PC-3 (cell line): ENCODE results near the gene UFC1. TPM values are rescaled to one million over a fixed set of nuclear protein-coding genes. Genes with fewer than 3 reads are reported as not detected.

ENCODE experiments used
- ATAC-seq: fragments of 200-7000 bp; cut with Tn5 transposase; 2 replicates; pipeline ENCODE4 v1.9.1; 2020; ENCODE audit warnings: mild to moderate bottlenecking, moderate library complexity
- BruUV-seq: library from RNA; stranded (reverse); fragments of 400-500 nt; replicated peaks from 2 replicates; lab custom pipeline; 2021; lab: Mats Ljungman, UMichigan
- CTCF ChIA-PET: fragments of 300-600 bp; sonication (Branson Sonifier 250); formaldehyde crosslinking; loops from one replicate; lab custom pipeline; 2022; ENCODE audit warnings: antibody characterized with exemption; lab: Charles Lee
- POLR2A ChIA-PET: fragments of 300-600 bp; sonication (Branson Sonifier 250); formaldehyde crosslinking; loops from one replicate; lab custom pipeline; 2022; ENCODE audit warnings: antibody characterized with exemption; ENCODE audit not compliant: unreplicated experiment; lab: Charles Lee
- DNase-seq: peaks from one replicate; pipeline ENCODE4 v3.0.0-alpha.2; 2015
- H2AFZ ChIP-seq: fragments of 300-600 bp; sonication (generic); 2 replicates; pipeline ENCODE4 v1.6.0; 2016; ENCODE audit warnings: antibody characterized with exemption, low read length
- H3F3A ChIP-seq: fragments of 300-600 bp; sonication (generic); one replicate; pipeline ENCODE4 v1.6.0; 2017; ENCODE audit warnings: antibody characterized with exemption, low read length, control low read depth, mild to moderate bottlenecking; ENCODE audit not compliant: unreplicated experiment
- H3K27ac ChIP-seq: fragments of 300-600 bp; sonication (generic); 2 replicates; pipeline ENCODE4 v1.5.1; 2016; ENCODE audit warnings: mild to moderate bottlenecking, low read length
- H3K27me3 ChIP-seq: fragments of 300-600 bp; sonication (generic); 2 replicates; pipeline ENCODE4 v1.6.1; 2016; ENCODE audit warnings: low read length, mixed read lengths
- H3K36me3 ChIP-seq: fragments of 300-600 bp; sonication (generic); 2 replicates; pipeline ENCODE4 v1.6.1; 2016; ENCODE audit warnings: low read depth, mixed run types, low read length, mixed read lengths
- H3K4me1 ChIP-seq: fragments of 300-600 bp; sonication (generic); 2 replicates; pipeline ENCODE4 v1.5.1; 2016; ENCODE audit warnings: low read length; ENCODE audit not compliant: insufficient read depth
- H3K4me2 ChIP-seq: fragments of 300-600 bp; sonication (generic); 2 replicates; pipeline ENCODE4 v1.6.0; 2016; ENCODE audit warnings: low read length
- H3K4me3 ChIP-seq: fragments of 300-600 bp; sonication (generic); 2 replicates; pipeline ENCODE4 v1.5.1; 2016; ENCODE audit warnings: mild to moderate bottlenecking, low read length, mixed read lengths
- H3K79me2 ChIP-seq: fragments of 300-600 bp; sonication (generic); 2 replicates; pipeline ENCODE4 v1.6.1; 2017; ENCODE audit warnings: low read length, mixed read lengths
- H3K9ac ChIP-seq: fragments of 300-600 bp; sonication (generic); 2 replicates; pipeline ENCODE4 v1.6.0; 2016; ENCODE audit warnings: mild to moderate bottlenecking, low read length
- H3K9me2 ChIP-seq: fragments of 300-600 bp; sonication (generic); replicated peaks from 2 replicates; pipeline ENCODE4 v1.6.1; 2016; ENCODE audit warnings: mixed run types, low read length, mixed read lengths
- H3K9me3 ChIP-seq: fragments of 300-600 bp; sonication (generic); 2 replicates; pipeline ENCODE4 v1.6.1; 2016; ENCODE audit warnings: low read length, mixed read lengths
- H4K20me1 ChIP-seq: fragments of 300-600 bp; sonication (generic); 2 replicates; pipeline ENCODE4 v1.6.1; 2016; ENCODE audit warnings: low read length, mixed read lengths
- EZH2 ChIP-seq: fragments of 300-600 bp; sonication (generic); IDR thresholded peaks from one replicate; pipeline ENCODE4 v1.6.1; 2017; ENCODE audit warnings: antibody characterized with exemption, mild to moderate bottlenecking, low read length; ENCODE audit not compliant: unreplicated experiment
- EZH2phosphoT487 ChIP-seq: fragments of 300-600 bp; sonication (generic); IDR thresholded peaks from 2 replicates; pipeline ENCODE4 v1.6.1; 2018; ENCODE audit warnings: mild to moderate bottlenecking, antibody characterized with exemption, low read length, borderline replicate concordance
- intact Hi-C: fragments of 100-400 bp; cut with micrococcal nuclease; formaldehyde crosslinking; loops from 2 replicates; pipeline ENCODE4 v1.9.0; 2023
- total RNA-seq: library from RNA; depleted of rRNA; stranded (reverse); fragments of >200 nt; gene quantifications from 2 replicates; pipeline ENCODE4 v1.2.3, GENCODE V29; 2014
- TF ChIP-seq, protein P1 (sequence below): fragments of 300-600 bp; sonication (generic); conservative IDR thresholded peaks from 2 replicates; pipeline ENCODE4 v1.5.1; 2017; ENCODE audit warnings: antibody characterized with exemption, low read depth, mild to moderate bottlenecking, low read length

Gene UFC1
- total RNA-seq, 1 experiment from 2014 or later = 113 TPM

DNA sequence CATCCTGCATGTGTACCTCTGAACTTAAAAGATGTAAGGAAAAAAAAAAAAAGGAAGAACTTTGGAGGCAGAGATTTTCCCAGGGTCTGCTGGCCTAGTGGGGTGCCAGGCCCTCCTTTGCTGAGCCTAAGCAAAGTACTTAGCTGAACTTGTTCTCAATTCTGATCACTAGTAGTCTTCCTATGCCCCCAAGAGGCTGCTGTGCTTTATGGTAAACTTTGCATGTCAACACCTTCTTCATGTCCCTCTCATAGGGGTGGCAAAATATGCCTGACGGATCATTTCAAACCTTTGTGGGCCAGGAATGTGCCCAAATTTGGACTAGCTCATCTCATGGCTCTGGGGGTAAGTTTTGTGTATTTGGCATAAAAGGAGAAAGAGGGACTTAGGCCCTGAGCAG, 4.1 kb downstream of the UFC1 start:
- H3K79me2 ChIP-seq = peaks cover 42% of the 10 kb centered on the region
- TF ChIP-seq EZH2phosphoT487 = no peak
- TF ChIP-seq, protein P1, sequence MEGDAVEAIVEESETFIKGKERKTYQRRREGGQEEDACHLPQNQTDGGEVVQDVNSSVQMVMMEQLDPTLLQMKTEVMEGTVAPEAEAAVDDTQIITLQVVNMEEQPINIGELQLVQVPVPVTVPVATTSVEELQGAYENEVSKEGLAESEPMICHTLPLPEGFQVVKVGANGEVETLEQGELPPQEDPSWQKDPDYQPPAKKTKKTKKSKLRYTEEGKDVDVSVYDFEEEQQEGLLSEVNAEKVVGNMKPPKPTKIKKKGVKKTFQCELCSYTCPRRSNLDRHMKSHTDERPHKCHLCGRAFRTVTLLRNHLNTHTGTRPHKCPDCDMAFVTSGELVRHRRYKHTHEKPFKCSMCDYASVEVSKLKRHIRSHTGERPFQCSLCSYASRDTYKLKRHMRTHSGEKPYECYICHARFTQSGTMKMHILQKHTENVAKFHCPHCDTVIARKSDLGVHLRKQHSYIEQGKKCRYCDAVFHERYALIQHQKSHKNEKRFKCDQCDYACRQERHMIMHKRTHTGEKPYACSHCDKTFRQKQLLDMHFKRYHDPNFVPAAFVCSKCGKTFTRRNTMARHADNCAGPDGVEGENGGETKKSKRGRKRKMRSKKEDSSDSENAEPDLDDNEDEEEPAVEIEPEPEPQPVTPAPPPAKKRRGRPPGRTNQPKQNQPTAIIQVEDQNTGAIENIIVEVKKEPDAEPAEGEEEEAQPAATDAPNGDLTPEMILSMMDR = no peak
- no peak for TF ChIP-seq EZH2
- no TSS peak for BruUV-seq
- H3K9me2 ChIP-seq = no peaks in the 10 kb centered on the region
- intact Hi-C loops = loop anchor here (2.0 kb wide), 1 partner anchor 39 kb away; the partner anchor contains the start of genes NIT1 and PFDN2
- no peak overlapping the region for H2AFZ ChIP-seq
- H3K36me3 ChIP-seq = peaks cover 9% of the 10 kb centered on the region; the same call in 1 of the 2 replicates
- DNase-seq (no peak), ATAC-seq (no peak)
- H3K4me3 ChIP-seq = no peak overlapping the region
- no peak overlapping the region for H3K4me2 ChIP-seq
- H3K27me3 ChIP-seq = no peaks in the 10 kb centered on the region
- no peak overlapping the region for H3K9ac ChIP-seq
- no peaks in the 10 kb centered on the region for H3K9me3 ChIP-seq
- peaks cover 41% of the 10 kb centered on the region for H3K4me1 ChIP-seq
- no peaks in the 10 kb centered on the region for H4K20me1 ChIP-seq
- H3K27ac ChIP-seq = no peak overlapping the region
- ChIA-PET POLR2A (no interaction called here), CTCF (no interaction called here)
- H3F3A ChIP-seq = no peaks in the 10 kb centered on the region

DNA sequence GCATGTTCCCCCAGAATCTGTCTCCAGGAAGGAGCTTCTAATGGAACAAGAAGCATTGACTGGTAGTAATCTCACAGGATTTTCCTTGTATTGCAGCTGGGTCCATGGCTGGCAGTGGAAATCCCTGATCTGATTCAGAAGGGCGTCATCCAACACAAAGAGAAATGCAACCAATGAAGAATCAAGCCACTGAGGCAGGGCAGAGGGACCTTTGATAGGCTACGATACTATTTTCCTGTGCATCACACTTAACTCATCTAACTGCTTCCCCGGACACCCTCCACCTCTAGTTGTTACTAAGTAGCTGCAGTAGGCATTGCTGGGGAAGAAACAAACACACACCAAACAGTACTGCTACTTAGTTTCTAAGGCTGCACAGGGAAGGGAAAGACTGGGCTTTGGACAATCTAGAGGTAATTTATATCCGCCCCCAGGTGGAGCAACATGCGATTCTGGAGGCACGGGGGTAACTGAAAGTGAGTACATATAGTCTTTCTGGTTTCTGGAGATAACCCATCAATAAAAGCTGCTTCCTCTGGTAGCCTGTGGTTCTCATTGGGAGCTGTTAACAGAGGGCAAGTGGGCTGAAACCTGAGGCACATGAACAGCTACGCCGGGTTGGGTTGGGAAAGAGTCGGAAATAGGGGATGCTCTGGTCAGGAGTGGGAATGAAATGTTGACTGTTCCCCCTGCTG, 4.7 kb downstream of the UFC1 start:
- no TSS peak for BruUV-seq
- peak overlapping the region; percentile 96 for H3K9ac ChIP-seq
- peaks cover 9% of the 10 kb centered on the region; the same call in 1 of the 2 replicates for H3K36me3 ChIP-seq
- peak overlapping the region; percentile 81; the same call in 1 of the 2 replicates for H2AFZ ChIP-seq
- no peaks in the 10 kb centered on the region for H4K20me1 ChIP-seq
- ChIA-PET POLR2A (interaction anchor here (0.5 to 0.7 kb wide), 3 partner anchors 24 to 47 kb away, joined by 3 to 4 read pairs (median 3); no protein-coding TSS in a partner anchor), CTCF (no interaction called here)
- intact Hi-C loops = loop anchor here (2.0 kb wide), 1 partner anchor 40 kb away; the partner anchor contains the start of genes NIT1 and PFDN2
- H3K9me3 ChIP-seq = no peaks in the 10 kb centered on the region
- DNase-seq (peak; percentile 25), ATAC-seq (peak; percentile 0; the same call in 1 of the 2 replicates)
- H3K4me3 ChIP-seq = peak overlapping the region; percentile 96
- TF ChIP-seq, protein P1 = no peak
- TF ChIP-seq EZH2phosphoT487 (no peak), EZH2 (no peak)
- H3K4me1 ChIP-seq = peaks cover 37% of the 10 kb centered on the region
- no peaks in the 10 kb centered on the region for H3F3A ChIP-seq
- H3K9me2 ChIP-seq = no peaks in the 10 kb centered on the region
- H3K27me3 ChIP-seq = no peaks in the 10 kb centered on the region
- H3K27ac ChIP-seq = peak overlapping the region; percentile 21
- peak overlapping the region; percentile 86 for H3K4me2 ChIP-seq
- peaks cover 42% of the 10 kb centered on the region for H3K79me2 ChIP-seq
